GM06990 (cell line): ENCODE measurements around the gene ENTPD8.

Source experiments
- DNase-seq: peaks from one replicate; pipeline ENCODE4 v3.0.0-alpha.2; 2011; ENCODE audit not compliant: insufficient read length; ENCODE audit errors: extremely low read depth
- H3K27me3 ChIP-seq: replicated peaks from 2 replicates; pipeline ENCODE4 v1.6.0; 2011; ENCODE audit warnings: low read length; ENCODE audit not compliant: control insufficient read depth, insufficient read depth
- H3K36me3 ChIP-seq: 2 replicates; pipeline ENCODE4 v1.5.1; 2011; ENCODE audit warnings: low read length; ENCODE audit not compliant: control insufficient read depth, insufficient read depth
- H3K4me3 ChIP-seq: replicated peaks from 2 replicates; pipeline ENCODE4 v1.5.1; 2011; ENCODE audit warnings: low read depth, mild to moderate bottlenecking, control low read depth, low read length
- CTCF ChIP-seq: IDR thresholded peaks from 2 replicates; pipeline ENCODE4 v1.5.1; 2011; ENCODE audit warnings: low read length, control low read depth, mild to moderate bottlenecking, inconsistent platforms; ENCODE audit not compliant: insufficient read depth, poor library complexity, severe bottlenecking

ENTPD8 gene

GRCh38 chr9:137486545-137487453 is 45.6 kb upstream of the ENTPD8 start:
- no peak for DNase-seq
- no peaks in the 10 kb centered on the region for H3K27me3 ChIP-seq
- TF ChIP-seq CTCF = no peak
- H3K36me3 ChIP-seq = no peaks in the 10 kb centered on the region
- no peak overlapping the region for H3K4me3 ChIP-seq

- no peak overlapping the region for H3K4me3 ChIP-seq
- H3K27me3 ChIP-seq = no peaks in the 10 kb centered on the region
- no peaks in the 10 kb centered on the region for H3K36me3 ChIP-seq
- DNase-seq = no peak
- TF ChIP-seq CTCF = no peak
Measured at GRCh38 chr9:137486141-137486490, 45.0 kb upstream of the ENTPD8 start.

- H3K4me3 ChIP-seq = no peak overlapping the region
- TF ChIP-seq CTCF = no peak
- no peaks in the 10 kb centered on the region for H3K36me3 ChIP-seq
- no peak for DNase-seq
- H3K27me3 ChIP-seq = no peaks in the 10 kb centered on the region
Measured at GRCh38 chr9:137485343-137486140, 44.4 kb upstream of the ENTPD8 start.

- no peaks in the 10 kb centered on the region for H3K27me3 ChIP-seq
- no peak for DNase-seq
- H3K4me3 ChIP-seq = no peak overlapping the region
- no peak for TF ChIP-seq CTCF
- H3K36me3 ChIP-seq = no peaks in the 10 kb centered on the region
Measured at GRCh38 chr9:137484551-137485315, 43.6 kb upstream of the ENTPD8 start.

- no peaks in the 10 kb centered on the region for H3K27me3 ChIP-seq
- no peak for TF ChIP-seq CTCF
- no peak overlapping the region for H3K4me3 ChIP-seq
- no peak for DNase-seq
- no peaks in the 10 kb centered on the region for H3K36me3 ChIP-seq
Measured at GRCh38 chr9:137482094-137482781, 41.1 kb upstream of the ENTPD8 start.
